Mesothelial cell of epicardium (in vitro differentiated cells): Measurements from ENCODE around the gene UNC50. TPM values are rescaled to one million over a fixed set of nuclear protein-coding genes. Genes with fewer than 3 reads are reported as not detected.

Source experiments
- DNase-seq, 2 experiments: peaks; one replicate each; pipeline ENCODE4 v3.0.0; 2021; ENCODE audit warnings: low spot score in 2 of 2; ENCODE audit not compliant: unreplicated experiment in 2 of 2
- H3K27ac Mint-ChIP-seq: 2 replicates; pipeline ENCODE4 v1.8.0; 2021; ENCODE audit warnings: mixed read lengths
- H3K27me3 Mint-ChIP-seq: 2 replicates; pipeline ENCODE4 v1.8.0; 2021; ENCODE audit warnings: low read depth, mixed read lengths
- H3K36me3 Mint-ChIP-seq: 2 replicates; pipeline ENCODE4 v1.8.0; 2021; ENCODE audit warnings: mixed read lengths
- H3K4me1 Mint-ChIP-seq: 2 replicates; pipeline ENCODE4 v1.8.0; 2021; ENCODE audit warnings: mixed read lengths
- H3K4me3 Mint-ChIP-seq: 2 replicates; pipeline ENCODE4 v1.8.0; 2021; ENCODE audit warnings: mild to moderate bottlenecking, moderate library complexity, mixed read lengths
- H3K9me3 Mint-ChIP-seq: 2 replicates; pipeline ENCODE4 v1.8.0; 2021; ENCODE audit warnings: mixed read lengths
- total RNA-seq: library from RNA; stranded (reverse); gene quantifications from 3 replicates; pipeline ENCODE4 v1.2.1, GENCODE V29; 2021
- TF ChIP-seq, protein P1 (sequence below): fragments of 200-600 bp; sonication (generic); IDR thresholded peaks from one replicate; pipeline ENCODE4 v1.5.0; 2021; ENCODE audit warnings: antibody characterized with exemption; ENCODE audit not compliant: unreplicated experiment

Gene UNC50
- total RNA-seq, 1 donor from 2014 or later, result 44.6 TPM

DNA sequence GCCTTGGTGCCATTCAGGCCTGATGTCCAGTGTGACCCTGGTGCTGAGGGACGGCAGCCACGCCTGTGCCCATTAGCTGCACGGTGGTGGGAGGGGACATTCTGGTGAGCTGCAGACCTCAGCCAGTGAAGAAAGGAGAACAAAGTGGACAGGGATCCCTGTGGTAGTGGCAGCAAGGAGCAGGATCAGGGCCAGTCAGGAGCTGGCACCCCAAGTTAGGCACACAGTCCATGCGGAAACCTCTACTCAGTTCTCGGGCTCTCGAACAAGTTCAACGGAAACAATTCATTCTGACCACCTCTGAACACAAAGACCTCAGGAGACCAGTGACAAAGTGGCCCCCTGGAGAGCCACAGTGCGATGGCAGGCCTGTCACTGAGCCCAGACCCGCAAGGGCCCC, 30.2 kb upstream of the UNC50 start:
- TF ChIP-seq, protein P1, sequence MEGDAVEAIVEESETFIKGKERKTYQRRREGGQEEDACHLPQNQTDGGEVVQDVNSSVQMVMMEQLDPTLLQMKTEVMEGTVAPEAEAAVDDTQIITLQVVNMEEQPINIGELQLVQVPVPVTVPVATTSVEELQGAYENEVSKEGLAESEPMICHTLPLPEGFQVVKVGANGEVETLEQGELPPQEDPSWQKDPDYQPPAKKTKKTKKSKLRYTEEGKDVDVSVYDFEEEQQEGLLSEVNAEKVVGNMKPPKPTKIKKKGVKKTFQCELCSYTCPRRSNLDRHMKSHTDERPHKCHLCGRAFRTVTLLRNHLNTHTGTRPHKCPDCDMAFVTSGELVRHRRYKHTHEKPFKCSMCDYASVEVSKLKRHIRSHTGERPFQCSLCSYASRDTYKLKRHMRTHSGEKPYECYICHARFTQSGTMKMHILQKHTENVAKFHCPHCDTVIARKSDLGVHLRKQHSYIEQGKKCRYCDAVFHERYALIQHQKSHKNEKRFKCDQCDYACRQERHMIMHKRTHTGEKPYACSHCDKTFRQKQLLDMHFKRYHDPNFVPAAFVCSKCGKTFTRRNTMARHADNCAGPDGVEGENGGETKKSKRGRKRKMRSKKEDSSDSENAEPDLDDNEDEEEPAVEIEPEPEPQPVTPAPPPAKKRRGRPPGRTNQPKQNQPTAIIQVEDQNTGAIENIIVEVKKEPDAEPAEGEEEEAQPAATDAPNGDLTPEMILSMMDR, result no peak
- Mint-ChIP-seq H3K4me1 (no peaks in the 10 kb centered on the region), H3K9me3 (no peaks in the 10 kb centered on the region), H3K4me3 (no peak overlapping the region), H3K27ac (no peak overlapping the region), H3K36me3 (peaks cover 9% of the 10 kb centered on the region), H3K27me3 (no peaks in the 10 kb centered on the region)
- no peak for DNase-seq

DNA sequence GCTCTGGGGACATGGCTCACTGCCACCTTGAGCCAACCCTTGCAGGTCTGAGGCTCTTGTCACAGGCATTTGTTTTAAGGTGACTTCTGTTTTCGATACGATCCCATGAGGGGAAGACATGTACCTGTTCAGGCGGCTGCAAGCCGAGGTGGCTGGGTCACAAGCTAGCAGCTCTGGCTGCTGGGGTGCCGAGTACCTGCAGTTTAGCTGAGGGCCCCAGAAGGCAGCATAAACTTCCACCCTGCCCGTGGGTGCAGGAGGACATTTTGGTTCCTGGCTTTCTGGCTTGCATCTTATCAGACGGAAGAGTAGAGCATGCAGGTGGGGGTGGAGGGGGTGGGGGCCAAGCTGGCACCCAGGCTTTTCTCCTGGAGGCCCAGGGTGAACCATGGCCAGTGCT, 28.5 kb upstream of the UNC50 start:
- no peak overlapping the region for H3K4me3 Mint-ChIP-seq
- DNase-seq, result no peak
- H3K36me3 Mint-ChIP-seq, result peaks cover 4% of the 10 kb centered on the region
- H3K4me1 Mint-ChIP-seq, result no peaks in the 10 kb centered on the region
- TF ChIP-seq, protein P1, result no peak
- H3K27me3 Mint-ChIP-seq, result no peaks in the 10 kb centered on the region
- H3K9me3 Mint-ChIP-seq, result no peaks in the 10 kb centered on the region
- H3K27ac Mint-ChIP-seq, result no peak overlapping the region

DNA sequence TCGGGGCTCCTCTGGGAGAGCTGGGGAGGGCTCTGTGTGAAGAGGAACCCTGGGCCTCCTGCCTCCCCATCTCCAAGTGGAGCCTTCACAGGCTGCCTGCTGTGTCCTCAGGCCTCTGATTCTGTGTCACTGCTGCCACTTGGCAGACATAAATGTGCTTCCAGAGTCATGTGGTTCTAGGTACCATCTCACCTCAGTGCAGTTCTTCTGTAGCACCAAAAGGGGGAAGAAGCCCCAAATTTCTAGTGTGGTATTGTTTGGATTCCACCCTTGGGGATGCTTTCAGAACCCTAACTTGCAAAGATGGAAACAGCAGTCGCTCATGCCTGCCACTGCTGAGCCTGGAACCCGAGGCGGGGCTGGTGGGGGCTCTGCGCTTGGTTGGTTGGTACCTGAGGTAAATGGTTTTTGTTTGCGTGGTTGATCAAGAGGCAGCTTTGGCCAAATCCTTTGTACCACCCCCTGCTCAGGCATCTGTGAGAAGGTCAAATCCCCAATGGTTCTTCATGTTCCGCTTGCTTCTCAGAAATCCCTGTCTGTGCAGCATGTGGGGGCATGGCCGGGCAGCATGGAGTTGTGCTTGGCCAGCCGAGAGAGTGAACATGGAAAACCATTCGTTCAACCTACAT, 27.6 kb upstream of the UNC50 start:
- H3K36me3 Mint-ChIP-seq, result peaks cover 4% of the 10 kb centered on the region
- no peaks in the 10 kb centered on the region for H3K4me1 Mint-ChIP-seq
- H3K4me3 Mint-ChIP-seq, result no peak overlapping the region
- H3K27me3 Mint-ChIP-seq, result no peaks in the 10 kb centered on the region
- TF ChIP-seq, protein P1, result no peak
- no peaks in the 10 kb centered on the region for H3K9me3 Mint-ChIP-seq
- no peak overlapping the region for H3K27ac Mint-ChIP-seq
- DNase-seq, result no peak

DNA sequence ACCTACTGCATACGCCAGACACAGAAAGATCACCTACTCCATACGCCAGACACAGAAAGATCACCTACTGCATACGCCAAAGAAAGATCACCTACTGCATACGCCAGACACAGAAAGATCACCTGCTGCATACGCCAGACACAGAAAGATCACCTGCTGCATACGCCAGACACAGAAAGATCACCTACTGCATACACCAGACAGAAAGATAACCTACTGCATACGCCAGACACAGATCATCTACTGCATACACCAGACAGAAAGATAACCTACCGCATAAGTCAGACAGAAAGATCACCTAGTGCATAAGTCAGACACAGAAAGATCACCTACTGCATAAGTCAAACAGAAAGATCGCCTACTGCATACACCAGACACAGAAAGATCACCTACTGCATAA, 25.9 kb upstream of the UNC50 start:
- Mint-ChIP-seq H3K27me3 (no peaks in the 10 kb centered on the region), H3K36me3 (peaks cover 4% of the 10 kb centered on the region), H3K4me1 (no peaks in the 10 kb centered on the region), H3K9me3 (no peaks in the 10 kb centered on the region), H3K27ac (no peak overlapping the region), H3K4me3 (no peak overlapping the region)
- DNase-seq, result no peak
- TF ChIP-seq, protein P1, result no peak

DNA sequence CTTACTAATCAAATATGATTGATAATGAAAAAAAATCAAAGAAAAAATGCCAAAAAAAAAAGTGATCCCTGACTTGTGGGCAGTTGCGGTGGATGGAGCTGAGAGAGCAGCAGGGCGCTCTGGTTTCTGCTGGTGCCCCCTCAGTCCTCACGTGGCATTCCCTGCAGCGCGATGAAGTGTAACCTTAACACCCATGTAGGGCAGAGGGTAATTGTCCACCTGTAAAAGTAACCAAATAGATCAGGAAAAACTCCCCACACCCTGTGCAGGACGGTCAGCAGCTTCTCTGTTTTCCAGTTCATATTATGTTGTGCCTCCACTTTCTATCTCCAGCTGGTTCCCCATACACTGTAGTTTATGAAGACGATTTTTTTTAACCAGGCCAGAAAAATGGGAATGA, 25.1 kb upstream of the UNC50 start:
- Mint-ChIP-seq H3K9me3 (no peaks in the 10 kb centered on the region), H3K27me3 (no peaks in the 10 kb centered on the region), H3K4me1 (no peaks in the 10 kb centered on the region), H3K36me3 (peaks cover 4% of the 10 kb centered on the region), H3K4me3 (no peak overlapping the region), H3K27ac (no peak overlapping the region)
- DNase-seq, result no peak
- TF ChIP-seq, protein P1, result no peak
